Motor neuron (in vitro differentiated cells): ENCODE results near the gene SKA2. TPM values are rescaled to one million over a fixed set of nuclear protein-coding genes. Genes with fewer than 3 reads are reported as not detected.

Experiments used
- ATAC-seq, 8 experiments: fragments of 200-7000 bp; cut with Tn5 transposase; replicated peaks in 6 of 8; 2 replicates each; pipeline ENCODE4 v1.8.0; 2021; ENCODE audit warnings: mild to moderate bottlenecking in 8 of 8, moderate library complexity in 8 of 8
- H3K27ac ChIP-seq, 2 donors: fragments of 250-450 bp; sonication (Bioruptor Pico); 2 replicates each; pipeline ENCODE4 v1.9.0; 2021; ENCODE audit warnings: antibody characterized with exemption in 2 of 2, mild to moderate bottlenecking in 2 of 2, moderate library complexity in 1 of 2
- H3K4me1 ChIP-seq, 2 donors: fragments of 250-450 bp; sonication (Bioruptor Pico); replicated peaks in 1 of 2; 2 replicates each; pipeline ENCODE4 v1.6.1; 2021; ENCODE audit warnings: antibody characterized with exemption in 2 of 2, mild to moderate bottlenecking in 2 of 2, moderate library complexity in 1 of 2
- H3K4me3 ChIP-seq, 5 donors: fragments of 250-450 bp; sonication (Bioruptor Pico); 2 replicates each; pipeline ENCODE4 v1.9.0; 2021; ENCODE audit warnings: antibody characterized with exemption in 5 of 5, mild to moderate bottlenecking in 5 of 5, moderate library complexity in 4 of 5
- WGBS, 10 experiments: fragments of 450-650 bp; shearing (Covaris generic); methylation state at CpG; one replicate each; pipeline ENCODE4 v1.0.0; 2022; 5-methylcytosine and 5-hydroxymethylcytosine counted together
- in situ Hi-C, 9 experiments: fragments of 400-800 bp; cut with MboI; loops; one replicate each; pipeline ENCODE4 v1.15.0; 2021; ENCODE audit warnings: low sequenced_read_pairs in 9 of 9, low pct_unique_long_range_greater_than_20kb in 2 of 9; ENCODE audit not compliant: unreplicated experiment in 9 of 9
- total RNA-seq, 8 experiments: library from RNA; unstranded; fragments of 300-600 nt; gene quantifications; 2 replicates each; pipeline versions ENCODE4 v1.2.3 to v1.2.4, GENCODE V29; 2022

SKA2 gene
- total RNA-seq, 8 experiments from 2014 or later = 8.2 to 162 (median 69.6) TPM

GRCh38 chr17:59069856-59070255 is 85.1 kb downstream of the SKA2 start:
- WGBS, 10 experiments = 86 to 100% (median 100%) methylated on average over 1 of the region's 1 CpG; no CpG with 5 or more reads in 2 of the 10 experiments
- in situ Hi-C loops = no loop called here
- ATAC-seq = no peak
- no peak overlapping the region for H3K4me3 ChIP-seq
- no peak overlapping the region for H3K27ac ChIP-seq
- H3K4me1 ChIP-seq = no peaks in the 10 kb centered on the region

GRCh38 chr17:59067756-59068155 is 87.2 kb downstream of the SKA2 start:
- in situ Hi-C loops = no loop called here
- no peak for ATAC-seq
- 67 to 100% (median 94%) methylated on average over 1 to 4 of the region's 6 CpGs; no CpG with 5 or more reads in 2 of the 10 experiments for WGBS, 10 experiments
- H3K4me1 ChIP-seq = no peaks in the 10 kb centered on the region
- H3K27ac ChIP-seq = no peak overlapping the region
- no peak overlapping the region for H3K4me3 ChIP-seq

GRCh38 chr17:59067340-59067739 is 87.6 kb downstream of the SKA2 start:
- H3K4me1 ChIP-seq = no peaks in the 10 kb centered on the region
- in situ Hi-C loops = no loop called here
- ATAC-seq = no peak
- 71 to 100% (median 92%) methylated on average over 1 to 2 of the region's 2 CpGs; no CpG with 5 or more reads in 4 of the 10 experiments for WGBS, 10 experiments
- no peak overlapping the region for H3K27ac ChIP-seq
- no peak overlapping the region for H3K4me3 ChIP-seq

GRCh38 chr17:59062509-59062908 is 92.5 kb downstream of the SKA2 start:
- H3K4me1 ChIP-seq = no peaks in the 10 kb centered on the region
- no peak overlapping the region for H3K27ac ChIP-seq
- 80 to 100% (median 90%) methylated on average over 2 of the region's 2 CpGs; no CpG with 5 or more reads in 2 of the 10 experiments for WGBS, 10 experiments
- ATAC-seq = no peak
- in situ Hi-C loops = no loop called here
- no peak overlapping the region for H3K4me3 ChIP-seq

Other genes starting within 250 kb of the SKA2 start
- gene TRIM37, start 48.3 kb downstream of the SKA2 start, total RNA-seq = 10 to 100 TPM; 30.2 to 54.5 (median 32.0) TPM
- gene PRR11, start 560 bp upstream of the SKA2 start, total RNA-seq = 10 to 100 TPM in 3 of 8 experiments, 1 to 10 TPM in 5; 1.8 to 27.1 (median 4.8) TPM
- 10 to 100 TPM; 16.0 to 22.0 (median 20.7) TPM for gene SMG8, start 54.8 kb upstream of the SKA2 start, total RNA-seq
- 10 to 100 TPM in 5 of 8 experiments, 1 to 10 TPM in 3; 1.2 to 24.7 (median 21.3) TPM for gene GDPD1, start 65.3 kb upstream of the SKA2 start, total RNA-seq
- gene YPEL2, start 176.5 kb upstream of the SKA2 start, total RNA-seq = 10 to 100 TPM in 2 of 8 experiments, 1 to 10 TPM in 6; 2.6 to 14.0 (median 5.2) TPM